HG03469 (cell line): Measurements from ENCODE around the gene CDC42BPB.

Source experiments
- ATAC-seq: cut with Tn5 transposase; IDR thresholded peaks from one replicate; pipeline ENCODE4 v1.9.1; 2021; ENCODE audit warnings: mild to moderate bottlenecking, moderate library complexity, moderate number of reproducible peaks; ENCODE audit not compliant: unreplicated experiment

The CDC42BPB gene

DNA sequence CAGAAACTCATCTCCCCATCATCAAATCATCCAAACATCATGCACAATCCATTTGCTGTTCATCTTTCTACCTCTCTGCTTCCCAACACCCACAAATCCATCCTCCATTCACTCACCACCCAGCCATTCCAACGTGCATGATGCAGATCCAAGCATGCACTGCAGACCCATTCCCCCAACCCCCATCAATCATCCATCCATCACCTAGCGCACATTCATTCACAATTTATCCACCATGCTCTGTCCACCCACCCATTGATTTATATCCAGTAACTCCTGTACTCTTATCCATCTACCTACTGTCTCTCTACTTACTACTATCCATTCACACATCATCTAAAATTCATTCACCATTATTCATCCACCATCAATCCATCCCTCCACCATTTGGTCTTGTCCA is 138.9 kb downstream of the CDC42BPB start:
- ATAC-seq = no peak

DNA sequence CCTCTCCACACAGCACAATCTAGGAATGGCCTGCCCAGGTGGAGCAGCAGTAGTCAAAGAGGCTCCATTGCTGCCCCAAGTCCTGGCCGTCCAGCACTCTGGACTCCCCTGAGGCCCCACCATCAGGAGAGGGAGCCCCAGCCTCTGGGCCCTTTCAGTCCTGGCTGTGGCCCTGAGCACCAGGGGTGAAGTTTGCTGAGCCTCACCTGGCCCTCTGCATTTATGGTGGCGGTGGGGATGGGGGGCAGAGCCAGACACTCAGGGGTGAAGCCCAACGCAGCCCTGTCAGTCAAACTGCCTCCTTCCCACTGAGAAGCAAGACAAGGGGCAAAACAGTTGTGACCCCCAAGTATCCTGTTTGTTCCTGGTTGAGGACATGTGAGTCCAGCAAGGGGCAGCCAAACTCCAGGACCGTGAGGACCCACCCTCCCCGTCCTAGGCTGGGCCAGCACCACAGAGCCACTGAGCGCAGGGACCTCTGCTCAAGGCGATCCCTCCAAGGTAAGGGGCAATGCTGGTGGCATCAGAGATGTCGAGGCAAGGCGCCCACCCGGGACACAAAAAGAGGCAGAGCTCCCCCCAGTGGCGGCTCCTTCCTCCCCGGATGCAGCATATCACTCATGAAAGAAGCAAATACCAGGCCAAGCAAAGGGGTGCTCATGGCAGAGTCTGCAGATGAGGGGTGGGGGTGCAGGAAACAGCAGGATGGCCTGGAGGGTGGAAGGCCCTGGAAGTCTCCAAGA is 139.7 kb downstream of the CDC42BPB start:
- ATAC-seq = no peak

DNA sequence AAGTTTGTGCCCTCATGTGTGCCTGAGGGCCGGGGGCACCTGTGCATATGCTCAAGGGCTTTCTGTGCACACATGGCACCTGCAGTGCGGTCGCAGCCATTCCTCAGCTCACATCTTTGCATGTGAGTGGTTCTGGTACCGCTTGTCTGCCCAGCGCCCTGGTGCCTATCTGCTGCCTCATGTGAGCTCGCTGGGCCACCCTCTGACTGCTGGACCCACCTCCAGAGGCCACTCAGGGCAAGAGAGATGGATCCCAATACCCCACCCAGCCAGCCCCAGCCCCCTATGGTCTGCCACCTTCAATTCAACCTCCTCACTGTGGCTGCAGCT is 140.3 kb downstream of the CDC42BPB start:
- ATAC-seq = no peak

DNA sequence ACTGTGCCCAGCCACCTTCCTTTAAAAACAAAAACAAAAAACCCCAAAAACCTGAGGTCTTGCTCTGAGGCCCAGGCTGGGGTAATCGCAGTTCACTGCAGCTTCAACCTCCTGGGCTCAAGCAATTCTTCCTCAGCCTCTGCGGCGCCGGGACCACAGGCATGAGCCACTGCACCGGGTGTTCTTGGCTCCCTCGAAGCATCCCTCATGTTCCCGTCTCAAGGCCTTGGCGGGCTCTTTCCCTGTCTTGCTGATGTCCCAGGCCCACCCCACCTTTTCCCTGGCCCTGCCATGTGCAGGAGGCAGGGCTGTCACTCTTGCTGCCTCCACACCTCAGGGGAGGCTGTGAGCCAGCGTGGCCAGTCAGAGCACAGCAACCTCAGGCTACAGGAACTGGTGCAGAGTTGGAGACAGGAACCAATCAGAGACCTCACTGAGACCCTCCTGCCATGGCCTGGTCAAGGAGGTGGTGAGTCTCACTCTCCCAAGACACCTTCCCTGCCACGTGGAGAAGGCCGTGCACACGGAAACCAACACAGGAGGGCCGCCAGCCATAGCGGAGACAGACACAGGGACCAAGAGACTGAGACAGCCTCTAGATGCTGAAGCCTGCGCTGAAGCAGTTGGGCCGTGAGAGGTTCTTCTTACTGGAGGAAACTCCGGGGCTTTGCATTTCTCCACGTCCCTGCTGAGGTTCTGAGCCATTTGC is 140.8 kb downstream of the CDC42BPB start:
- no peak for ATAC-seq

DNA sequence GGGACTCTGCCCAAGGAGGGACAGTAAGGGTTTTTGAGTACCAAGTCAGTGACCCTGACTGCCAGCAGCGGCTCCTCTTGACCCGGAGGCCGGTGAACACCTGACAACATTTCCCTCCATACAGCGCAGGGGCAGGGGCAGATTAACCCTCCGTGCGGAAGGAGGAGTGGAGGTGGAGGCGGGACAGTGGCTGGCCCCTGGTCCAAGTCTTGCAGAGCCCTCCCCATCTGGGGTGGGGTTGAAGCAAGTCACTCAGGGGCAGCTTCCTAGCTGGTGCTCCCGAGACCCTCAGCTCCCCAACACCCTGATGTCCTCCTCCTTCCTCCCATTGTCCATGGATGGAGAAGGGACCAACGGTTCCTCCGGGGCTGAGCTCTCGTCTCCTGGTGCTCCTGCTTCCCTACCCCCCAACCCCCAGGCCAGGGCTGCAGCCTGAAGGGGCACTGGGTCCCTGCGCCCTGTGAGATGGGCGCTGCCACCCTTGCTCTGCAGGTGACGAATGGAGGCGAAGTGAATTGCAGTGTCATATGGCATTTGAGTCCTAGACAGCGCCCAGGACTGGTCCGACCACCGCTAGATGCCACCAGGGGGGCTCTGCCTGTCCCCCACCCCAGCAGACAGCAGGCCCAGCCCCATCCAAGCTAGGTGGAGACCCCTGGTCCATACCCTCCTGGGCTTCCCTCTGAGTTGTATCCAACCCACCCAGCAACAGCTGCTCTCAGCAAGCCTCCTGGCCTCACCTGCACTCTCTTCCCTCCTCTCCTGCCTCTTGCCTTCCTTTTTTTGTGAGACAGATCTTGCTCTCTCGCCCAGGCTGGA is 141.8 kb downstream of the CDC42BPB start:
- no peak for ATAC-seq

DNA sequence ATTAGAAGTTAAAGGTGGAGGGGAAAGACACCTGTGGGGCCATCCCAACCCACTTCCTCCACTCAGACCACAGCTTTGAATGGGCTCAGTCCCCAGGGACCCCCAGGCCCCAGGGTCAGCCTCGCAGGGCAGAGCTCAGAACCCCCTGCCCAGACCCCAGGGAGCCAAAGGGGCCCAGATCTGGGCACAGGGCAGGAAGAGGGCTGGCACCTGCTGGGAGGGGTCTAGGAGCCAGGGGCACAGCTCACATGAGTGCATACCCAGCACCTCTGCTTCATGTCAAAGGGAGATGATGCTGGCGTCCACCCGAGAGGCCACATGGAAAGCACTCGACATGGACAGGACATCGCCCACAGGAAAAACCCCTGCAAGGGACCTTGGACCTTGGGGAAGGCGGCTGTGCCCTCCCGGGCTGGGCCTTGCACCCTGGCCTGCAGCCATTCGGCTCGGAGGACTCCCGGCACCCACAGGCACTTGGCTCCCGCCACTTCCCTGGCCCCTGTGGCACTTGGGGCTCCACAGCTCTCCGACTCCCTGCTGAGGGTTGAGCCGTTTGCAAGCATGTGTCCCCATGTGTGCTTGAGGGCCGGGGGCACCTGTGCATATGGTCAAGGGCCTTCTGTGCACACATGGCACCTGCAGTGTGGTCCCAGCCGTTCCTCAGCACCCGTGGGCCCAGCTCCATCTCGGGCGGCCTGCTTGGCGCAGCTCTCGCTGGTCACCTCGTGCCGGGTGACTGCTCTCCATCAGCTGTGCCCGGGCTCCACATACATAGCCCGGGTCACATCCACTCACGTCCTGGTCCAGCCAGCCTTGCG is 142.7 kb downstream of the CDC42BPB start:
- ATAC-seq = no peak

DNA sequence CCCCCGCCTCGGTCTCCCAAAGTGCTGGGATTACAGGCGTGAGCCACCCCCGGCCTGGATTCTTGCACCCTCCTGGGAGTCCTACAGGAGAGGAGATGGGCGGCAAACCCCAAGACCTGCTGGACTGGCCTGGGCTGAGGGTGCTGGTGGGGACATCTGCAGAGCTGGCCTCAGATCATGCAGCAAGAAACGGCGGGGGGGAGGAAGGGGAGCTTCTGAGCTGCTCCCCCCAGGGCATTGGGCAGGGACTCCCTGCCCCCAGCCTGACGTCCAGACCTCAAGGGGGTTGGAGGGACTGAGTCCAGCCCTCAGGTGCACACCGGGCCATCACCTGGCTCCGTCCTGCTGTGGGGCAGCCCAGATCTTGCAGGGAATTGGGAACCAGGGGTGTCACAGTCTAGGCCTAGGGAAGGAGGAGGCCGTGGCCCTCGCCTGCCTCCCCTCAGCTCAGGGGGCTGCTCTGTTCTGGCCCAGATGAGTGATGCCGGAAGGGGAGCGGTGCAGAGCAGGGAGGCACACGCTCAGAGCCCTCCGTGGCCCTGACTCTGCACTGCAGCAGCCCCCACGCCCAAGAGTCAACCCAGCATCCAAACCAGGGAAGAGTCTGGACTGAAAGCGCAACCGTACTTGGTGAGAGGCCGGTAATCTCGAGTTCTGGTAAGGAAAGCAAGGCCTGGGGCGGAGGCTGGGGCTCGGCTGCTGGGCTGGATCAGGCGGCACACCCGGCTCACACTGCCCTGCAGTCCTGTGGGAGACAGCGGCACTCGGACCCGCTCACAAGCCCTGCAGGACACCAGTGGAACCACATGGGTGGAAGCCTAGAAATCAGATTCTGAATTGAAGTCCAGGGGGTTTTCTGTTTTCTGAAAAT is 143.8 kb downstream of the CDC42BPB start:
- ATAC-seq = no peak

DNA sequence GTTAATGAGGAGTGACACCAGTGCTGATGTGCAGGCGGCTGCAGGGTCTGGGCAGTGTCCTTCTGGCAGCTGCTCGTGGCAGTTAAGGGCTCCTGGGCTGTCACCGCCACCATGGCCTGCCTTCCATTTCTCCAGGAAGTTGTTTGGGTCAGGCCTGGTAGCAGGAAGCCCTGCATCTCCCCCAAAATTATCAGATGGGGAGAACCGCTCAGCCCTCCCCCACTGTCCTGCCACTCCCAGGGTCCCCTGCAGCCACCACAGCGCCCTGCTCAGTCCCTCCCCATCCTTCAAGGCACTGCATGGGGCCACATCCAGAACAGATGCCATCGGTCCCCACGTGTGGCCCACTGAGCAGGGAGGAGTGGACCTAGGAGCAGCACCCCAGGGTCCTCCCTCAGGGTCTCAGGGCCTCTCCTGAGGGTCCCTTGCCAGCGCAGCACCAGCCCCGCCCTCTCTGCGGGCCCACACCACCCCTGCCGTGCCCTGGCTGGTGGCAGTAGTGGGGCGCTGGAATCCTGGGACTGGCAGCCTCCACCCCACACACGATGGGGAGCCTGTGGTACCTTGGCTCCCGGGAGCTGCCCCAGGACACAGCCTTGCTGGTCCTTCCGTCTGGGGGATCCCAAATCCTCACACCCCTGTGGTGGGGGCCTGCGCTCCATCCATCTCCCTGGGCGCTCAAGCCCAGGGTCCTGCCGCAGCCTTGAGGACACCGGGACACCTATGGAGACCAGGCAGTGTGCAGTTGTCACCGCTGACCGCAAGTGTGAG is 145.2 kb downstream of the CDC42BPB start:
- no peak for ATAC-seq

DNA sequence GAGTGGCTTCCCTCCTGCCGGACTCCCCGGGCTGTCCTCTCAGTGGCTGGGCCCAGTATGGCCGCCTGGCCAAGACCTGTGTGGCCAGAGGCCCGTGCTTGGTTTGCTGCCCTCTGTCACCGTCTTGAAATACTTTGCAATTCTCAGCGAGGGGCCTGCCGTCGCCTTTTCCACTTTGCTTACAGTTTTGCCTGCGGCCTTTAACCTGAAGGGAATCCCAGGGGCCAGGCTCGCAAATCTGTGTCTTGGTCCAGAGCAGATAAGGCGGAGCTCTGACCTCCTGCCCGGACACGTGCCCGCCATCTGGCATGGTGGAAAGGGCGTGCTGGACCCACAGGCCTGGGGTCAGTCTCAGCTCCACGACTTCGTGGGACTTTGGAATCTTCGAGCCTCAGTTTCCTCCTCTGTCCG is 145.8 kb downstream of the CDC42BPB start:
- ATAC-seq = no peak

DNA sequence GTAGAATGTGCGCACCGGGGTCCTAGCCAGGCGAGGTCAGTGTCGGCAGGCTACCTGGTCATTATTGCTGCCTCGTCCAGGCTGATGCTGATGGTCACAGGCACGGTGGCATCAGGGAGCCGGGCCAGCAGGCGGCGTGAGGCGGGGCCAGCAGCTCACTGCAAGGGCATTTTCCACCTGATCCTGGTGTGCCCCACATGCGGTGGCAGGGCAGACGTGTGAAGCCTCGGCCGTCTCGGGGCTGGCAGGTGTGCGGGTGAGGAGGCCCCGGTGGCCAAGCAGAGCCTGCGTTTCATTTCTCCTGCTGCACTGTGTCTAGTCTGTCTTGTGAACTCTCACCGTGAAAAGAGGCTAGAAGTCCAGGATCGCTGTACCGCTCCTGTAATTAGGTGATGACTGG is 146.9 kb downstream of the CDC42BPB start:
- ATAC-seq = no peak

DNA sequence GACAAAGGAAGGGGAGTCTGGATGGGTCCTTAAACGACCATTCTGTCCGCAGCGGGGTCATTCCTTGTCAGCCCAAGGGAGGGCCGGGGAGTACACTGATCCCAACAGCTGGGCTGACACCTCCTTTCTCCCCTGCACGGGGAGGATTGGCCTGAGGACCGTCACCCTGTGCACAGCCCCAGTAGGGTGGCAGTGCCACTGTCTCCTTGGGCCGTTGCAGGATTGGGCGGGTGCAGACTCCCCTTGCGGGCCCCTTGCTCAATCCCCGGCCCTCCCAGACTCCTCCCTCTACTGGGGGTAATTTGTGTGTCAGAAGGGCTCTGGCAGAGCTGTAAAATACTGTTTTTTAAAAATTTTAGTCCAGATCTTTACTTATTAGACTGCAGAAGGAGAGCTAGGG is 147.4 kb downstream of the CDC42BPB start:
- no peak for ATAC-seq

DNA sequence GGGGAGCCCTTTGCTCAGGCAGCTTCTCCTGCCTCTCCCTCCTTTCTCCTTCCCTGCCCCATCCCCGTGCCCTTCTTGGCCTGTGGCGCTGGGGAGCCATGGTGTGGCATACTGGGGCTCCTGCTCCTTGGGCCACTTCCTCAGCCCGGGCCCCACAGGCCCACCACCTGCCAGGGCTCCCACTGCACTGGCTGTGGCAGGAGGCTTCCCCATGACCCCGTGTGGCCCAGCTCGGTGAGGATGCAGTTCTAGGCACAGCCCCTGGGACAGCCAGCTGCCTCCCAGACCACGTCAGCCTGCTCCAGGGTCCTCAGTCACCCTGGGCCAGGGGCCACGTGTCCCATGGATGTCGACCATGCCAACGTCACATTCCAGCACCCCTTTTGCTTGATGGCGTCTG is 147.9 kb downstream of the CDC42BPB start:
- ATAC-seq = no peak

DNA sequence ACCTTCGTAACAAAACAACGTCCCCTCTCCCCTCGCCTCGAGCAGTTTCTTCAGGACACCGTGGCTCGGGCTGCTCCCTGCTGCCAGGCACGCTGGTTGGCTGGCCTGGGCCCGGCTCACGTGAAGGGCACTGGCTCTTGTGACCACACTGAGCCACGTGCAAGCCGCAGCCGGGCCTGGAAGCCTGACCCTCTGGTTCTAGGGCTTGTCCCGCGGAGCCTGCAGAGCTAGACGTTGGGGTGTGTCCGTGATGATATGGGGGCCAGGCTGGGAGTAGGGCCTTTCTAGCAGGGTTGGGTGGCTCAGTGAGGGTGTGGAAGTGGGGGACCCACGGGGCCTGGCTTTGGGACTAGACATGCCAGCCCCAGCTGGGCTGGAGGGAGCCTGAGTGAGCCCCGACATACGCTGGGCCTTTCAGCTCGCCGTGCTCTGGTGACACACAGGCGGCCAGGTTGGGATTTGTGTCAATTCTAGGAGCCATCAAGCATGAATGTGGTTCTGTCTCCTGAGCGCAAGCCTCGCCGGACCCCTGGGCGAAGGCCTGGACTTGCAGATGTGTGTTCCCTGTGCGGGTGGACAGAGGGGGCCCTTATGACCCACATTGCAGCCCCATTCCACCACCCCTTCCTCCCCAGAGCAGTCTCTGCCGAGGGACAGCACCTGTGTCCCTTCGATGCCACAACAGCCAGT is 148.4 kb downstream of the CDC42BPB start:
- ATAC-seq = no peak

DNA sequence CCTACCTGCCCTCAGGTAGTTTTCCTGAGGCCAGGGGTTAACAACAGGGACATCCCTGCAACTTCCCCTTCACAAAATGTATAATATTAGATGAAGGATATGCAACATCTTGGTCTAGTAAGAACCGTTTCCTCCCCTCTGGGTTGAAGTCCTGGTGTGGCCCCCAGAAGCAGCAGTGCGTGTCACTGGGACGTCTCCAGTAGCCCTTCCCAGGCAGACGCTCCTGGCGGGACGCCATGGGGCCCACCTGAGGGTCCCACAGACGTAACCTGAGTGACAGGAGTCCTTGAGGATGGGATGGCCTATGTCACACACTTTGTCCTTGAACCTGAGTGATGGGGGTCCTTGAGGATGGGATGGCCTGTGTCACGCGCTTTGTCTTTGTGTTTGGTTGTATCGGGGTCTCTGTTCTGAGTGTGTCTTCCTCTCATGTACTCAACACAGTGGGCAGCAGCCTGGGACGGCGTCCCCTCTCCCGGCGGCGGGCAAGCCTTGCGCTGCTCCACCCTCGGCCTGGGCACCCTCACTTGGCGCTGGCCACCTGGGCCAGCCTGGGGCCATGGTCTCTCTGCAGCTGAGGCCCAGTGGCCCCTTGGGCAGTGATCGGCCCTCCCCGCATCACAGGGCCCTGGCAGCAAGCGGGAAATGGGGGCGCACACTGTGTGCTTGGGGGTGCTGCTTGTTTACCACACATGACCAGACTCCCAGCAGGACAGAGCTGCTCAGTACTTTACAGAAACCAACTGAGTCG is 149.2 kb downstream of the CDC42BPB start:
- no peak for ATAC-seq

DNA sequence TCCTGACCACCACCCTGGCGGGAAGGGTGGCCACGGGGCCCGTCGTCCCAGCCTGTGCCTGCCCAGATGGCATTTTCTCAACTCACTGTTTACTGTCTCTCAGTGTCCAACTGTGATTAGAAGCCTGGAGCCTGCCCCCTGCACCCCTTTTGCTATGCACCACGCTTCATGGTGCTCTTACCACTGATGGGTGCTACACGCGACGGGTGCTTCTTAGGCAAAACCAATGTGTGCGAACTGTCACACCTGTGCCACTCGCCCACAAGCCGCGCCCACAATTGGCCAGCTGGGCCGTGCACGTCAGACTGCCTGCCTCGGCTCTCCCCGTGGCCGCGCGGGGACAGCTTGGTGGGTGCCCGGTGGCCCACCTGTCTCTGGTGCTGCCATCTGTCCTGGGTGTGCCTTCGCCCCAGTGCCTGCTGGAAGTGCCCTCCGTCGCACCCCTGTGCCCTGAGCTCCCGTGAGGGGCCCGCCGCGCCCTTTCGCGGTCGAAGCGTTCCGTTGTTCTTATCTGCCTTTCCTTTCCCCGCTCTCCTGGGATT is 150.0 kb downstream of the CDC42BPB start:
- ATAC-seq = no peak

DNA sequence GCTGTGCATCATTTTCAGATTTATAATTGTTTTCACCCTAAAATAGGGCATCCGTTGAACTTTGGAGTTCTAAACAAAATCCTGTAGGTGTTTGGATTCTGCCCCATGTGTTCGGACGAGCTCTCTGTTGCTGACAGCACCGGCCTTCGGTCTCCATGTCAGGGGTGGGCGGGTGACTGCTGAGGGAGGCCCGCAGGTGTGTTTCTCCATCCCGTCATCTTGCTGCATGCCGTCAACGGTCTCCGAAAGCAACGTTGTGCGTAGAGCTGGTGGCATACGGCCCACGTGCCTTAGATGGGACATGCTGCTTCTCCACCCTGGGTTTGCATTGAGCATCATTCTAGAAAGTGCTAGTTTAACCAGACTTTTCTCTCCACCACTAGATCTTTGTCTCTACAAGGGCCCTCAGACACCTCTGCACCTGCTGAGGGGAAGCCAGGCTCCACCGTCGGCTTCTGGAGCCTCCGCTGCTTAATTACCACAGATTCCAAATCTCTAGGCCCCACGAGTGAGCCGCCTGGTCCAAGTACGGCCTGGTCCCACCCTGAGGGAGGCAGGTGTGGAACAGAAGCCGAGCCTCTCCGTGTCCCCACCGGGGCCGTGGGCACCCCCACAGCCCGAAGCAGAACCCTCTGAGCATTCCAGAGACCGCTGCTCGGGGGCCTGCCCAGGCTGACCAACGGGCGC is 150.6 kb downstream of the CDC42BPB start:
- no peak for ATAC-seq
